GM21717 (cell line): ENCODE data around the gene PFAS.

Experiments used
- ATAC-seq: cut with Tn5 transposase; IDR thresholded peaks from one replicate; pipeline ENCODE4 v1.9.1; 2021; ENCODE audit warnings: mild to moderate bottlenecking, moderate library complexity; ENCODE audit not compliant: unreplicated experiment

Gene PFAS

GRCh38 chr17:8266648-8267479 lies 17.8 kb downstream of the PFAS start:
- no peak for ATAC-seq

- ATAC-seq: no peak
Observed at GRCh38 chr17:8267480-8268147, 18.5 kb downstream of the PFAS start.

- ATAC-seq: no peak
Observed at GRCh38 chr17:8268550-8269298, 19.6 kb downstream of the PFAS start.

- no peak for ATAC-seq
Observed at GRCh38 chr17:8272421-8272820, 23.3 kb downstream of the PFAS start.

- no peak for ATAC-seq
Observed at GRCh38 chr17:8273884-8274444, 24.9 kb downstream of the PFAS start.

- ATAC-seq: no peak
Observed at GRCh38 chr17:8274816-8275215, 25.7 kb downstream of the PFAS start.

GRCh38 chr17:8275421-8276290 lies 26.6 kb downstream of the PFAS start:
- ATAC-seq: no peak

GRCh38 chr17:8277317-8277716 lies 28.2 kb downstream of the PFAS start:
- ATAC-seq: no peak

- ATAC-seq: no peak
Observed at GRCh38 chr17:8282345-8282744, 33.3 kb downstream of the PFAS start.

GRCh38 chr17:8283356-8283755 lies 34.3 kb downstream of the PFAS start:
- no peak for ATAC-seq

GRCh38 chr17:8284126-8284525 lies 35.0 kb downstream of the PFAS start:
- no peak for ATAC-seq

GRCh38 chr17:8285270-8286181 lies 36.4 kb downstream of the PFAS start:
- ATAC-seq: no peak

- ATAC-seq: no peak
Observed at GRCh38 chr17:8287651-8288335, 38.7 kb downstream of the PFAS start.

GRCh38 chr17:8288336-8289102 lies 39.4 kb downstream of the PFAS start, which contains the start of gene RANGRF:
TSS of gene RANGRF (plus strand) at chr17:8288670. CDS start at chr17:8288789, 119 bp downstream.
- peak; percentile 79 for ATAC-seq

GRCh38 chr17:8289103-8289397 lies 40.0 kb downstream of the PFAS start:
- ATAC-seq: peak; percentile 16

- ATAC-seq: no peak
Observed at GRCh38 chr17:8290043-8290442, 41.0 kb downstream of the PFAS start.

GRCh38 chr17:8292639-8293395 lies 43.7 kb downstream of the PFAS start:
- ATAC-seq: no peak
